ENCODE results near the gene R3HDM2. TPM values are rescaled to one million over a fixed set of nuclear protein-coding genes. Genes with fewer than 3 reads are reported as not detected.

R3HDM2 gene
- polyA plus RNA-seq, 1 donor from 2014 or later = 11.1 TPM

GRCh38 chr12:57214398-57214781 lies 216.5 kb downstream of the R3HDM2 start:
- Histone ChIP-seq H3F3A (ENCODE audit: insufficient read depth, low read length, poor library complexity, severe bottlenecking) (no peaks in the 10 kb centered on the region), H3K4me2 (ENCODE audit: low read length) (no peak overlapping the region), H3K36me3 (ENCODE audit: insufficient read depth, low read length) (peaks cover 6% of the 10 kb centered on the region), H3K9ac (ENCODE audit: low read length) (peak overlapping the region; percentile 38), H2AFZ (ENCODE audit: low read depth, low read length) (no peak overlapping the region), H3K27ac (ENCODE audit: low read length) (no peak overlapping the region), H3K27me3 (ENCODE audit: insufficient read depth, low read depth, low read length) (peaks cover 52% of the 10 kb centered on the region), H4K20me1 (ENCODE audit: insufficient read depth) (no peaks in the 10 kb centered on the region), H3K79me2 (replicated peaks; ENCODE audit: insufficient read depth, low read length) (no peaks in the 10 kb centered on the region), H3K9me2 (ENCODE audit: insufficient read depth, low read length) (no peaks in the 10 kb centered on the region), H3K9me3 (ENCODE audit: low read length) (no peaks in the 10 kb centered on the region), H3K4me3 (ENCODE audit: low read length) (peak overlapping the region; percentile 31)
- no peak for TF ChIP-seq POLR2AphosphoS5 (IDR thresholded peaks at IDR 0.05)
- TF ChIP-seq SMC3 (conservative IDR thresholded peaks at IDR 0.05; ENCODE audit: poor library complexity) = peak; percentile 83
- no peak for TF ChIP-seq EP300 (conservative IDR thresholded peaks at IDR 0.05; ENCODE audit: poor library complexity, severe bottlenecking)
- no peak for TF ChIP-seq EZH2 (IDR thresholded peaks at IDR 0.05; ENCODE audit: borderline replicate concordance, insufficient read depth, low read length, poor library complexity, severe bottlenecking)
- no peak for TF ChIP-seq MXI1 (conservative IDR thresholded peaks at IDR 0.05; ENCODE audit: poor library complexity, severe bottlenecking)
- TF ChIP-seq REST (IDR thresholded peaks at IDR 0.05; ENCODE audit: borderline replicate concordance) = no peak
- peak; percentile 84 for TF ChIP-seq CTCF (IDR thresholded peaks at IDR 0.05; ENCODE audit: poor library complexity, severe bottlenecking)
- peak; percentile 70 for TF ChIP-seq RAD21 (conservative IDR thresholded peaks at IDR 0.05)
- no peak for TF ChIP-seq TAF1 (IDR thresholded peaks at IDR 0.05; ENCODE audit: low read depth)

GRCh38 chr12:57213763-57214397 lies 217.0 kb downstream of the R3HDM2 start:
- TF ChIP-seq SMC3 (conservative IDR thresholded peaks at IDR 0.05; ENCODE audit: poor library complexity) = no peak
- no peak for TF ChIP-seq EP300 (conservative IDR thresholded peaks at IDR 0.05; ENCODE audit: poor library complexity, severe bottlenecking)
- no peak for TF ChIP-seq CTCF (IDR thresholded peaks at IDR 0.05; ENCODE audit: poor library complexity, severe bottlenecking)
- Histone ChIP-seq H3K36me3 (ENCODE audit: insufficient read depth, low read length) (peaks cover 6% of the 10 kb centered on the region), H2AFZ (ENCODE audit: low read depth, low read length) (no peak overlapping the region), H3F3A (ENCODE audit: insufficient read depth, low read length, poor library complexity, severe bottlenecking) (no peaks in the 10 kb centered on the region), H4K20me1 (ENCODE audit: insufficient read depth) (no peaks in the 10 kb centered on the region), H3K9me2 (ENCODE audit: insufficient read depth, low read length) (no peaks in the 10 kb centered on the region), H3K9me3 (ENCODE audit: low read length) (no peaks in the 10 kb centered on the region), H3K4me2 (ENCODE audit: low read length) (no peak overlapping the region), H3K27me3 (ENCODE audit: insufficient read depth, low read depth, low read length) (peaks cover 47% of the 10 kb centered on the region), H3K9ac (ENCODE audit: low read length) (no peak overlapping the region), H3K27ac (ENCODE audit: low read length) (no peak overlapping the region), H3K4me3 (ENCODE audit: low read length) (no peak overlapping the region), H3K79me2 (replicated peaks; ENCODE audit: insufficient read depth, low read length) (no peaks in the 10 kb centered on the region)

All from neural cell (in vitro differentiated cells).